Mucosa of rectum (tissue), 2 donors: ENCODE results near the gene SBF2.

ENCODE experiments used
- H3K27ac ChIP-seq, 2 donors: one replicate each; pipeline ENCODE4 v1.7.0; 2013; ENCODE audit warnings: inconsistent platforms in 2 of 2, low read depth in 2 of 2, low read length in 2 of 2
- H3K27me3 ChIP-seq, 2 donors: one replicate each; pipeline ENCODE4 v1.7.0; 2013; ENCODE audit warnings: low read length in 2 of 2; ENCODE audit not compliant: control insufficient read depth in 2 of 2, insufficient read depth in 2 of 2
- H3K36me3 ChIP-seq, 2 donors: one replicate each; pipeline ENCODE4 v1.7.0; 2013; ENCODE audit warnings: low read length in 2 of 2; ENCODE audit not compliant: control insufficient read depth in 2 of 2, insufficient read depth in 2 of 2
- H3K4me1 ChIP-seq, 2 donors: one replicate each; pipeline ENCODE4 v1.7.0; 2013; ENCODE audit warnings: low read length in 2 of 2, mild to moderate bottlenecking in 1 of 2; ENCODE audit not compliant: control insufficient read depth in 2 of 2, insufficient read depth in 2 of 2
- H3K4me3 ChIP-seq, 2 donors: one replicate each; pipeline ENCODE4 v1.7.0; 2013; ENCODE audit warnings: low read length in 2 of 2
- H3K9ac ChIP-seq, 2 donors: one replicate each; pipeline ENCODE4 v1.7.0; 2013; ENCODE audit warnings: low read length in 2 of 2, low read depth in 1 of 2, mild to moderate bottlenecking in 1 of 2
- H3K9me3 ChIP-seq, 2 donors: one replicate each; pipeline ENCODE4 v1.7.0; 2013; ENCODE audit warnings: low read length in 2 of 2; ENCODE audit not compliant: control insufficient read depth in 2 of 2
- donor health status: healthy.
- donor health status: Normal muscosa, but diverticular disease.

The SBF2 gene

DNA sequence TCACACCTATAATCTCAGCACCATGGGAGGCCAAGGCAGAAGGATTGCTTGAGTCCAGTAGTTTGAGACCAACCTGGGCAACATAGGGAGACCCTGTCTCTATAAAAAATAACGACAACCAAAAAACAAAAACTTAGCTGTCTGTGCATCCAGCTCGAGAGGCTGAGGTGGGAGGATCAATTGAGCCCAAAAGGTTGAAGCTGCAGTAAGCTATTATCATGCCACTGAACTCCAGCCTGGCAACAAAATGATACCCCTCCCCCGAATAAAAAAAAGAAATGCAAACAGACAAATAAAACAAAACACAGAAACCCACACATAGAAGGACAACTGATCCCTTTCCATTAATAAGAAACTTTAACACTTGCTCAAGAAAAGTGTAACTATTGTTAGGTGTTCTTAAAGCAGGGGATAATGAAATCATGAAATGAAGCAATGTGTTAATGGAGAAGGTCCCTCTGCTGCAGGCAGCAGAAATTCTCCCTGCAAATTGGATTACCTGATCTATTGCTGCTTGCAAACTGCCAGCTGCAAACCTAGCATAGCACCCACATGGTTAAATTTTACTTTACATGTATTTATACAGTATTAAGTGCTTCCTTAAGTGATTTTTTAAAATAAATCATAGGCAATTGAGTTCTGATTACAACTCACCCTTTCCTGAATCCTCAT is 226.3 kb downstream of the SBF2 start:
- H3K27ac ChIP-seq: no peak overlapping the region
- no peak overlapping the region for H3K9ac ChIP-seq
- H3K9me3 ChIP-seq: no peaks in the 10 kb centered on the region
- no peaks in the 10 kb centered on the region for H3K27me3 ChIP-seq
- H3K36me3 ChIP-seq: no peaks in the 10 kb centered on the region
- no peak overlapping the region for H3K4me3 ChIP-seq
- H3K4me1 ChIP-seq: no peaks in the 10 kb centered on the region

GRCh38 chr11:10066441-10066840 is 227.6 kb downstream of the SBF2 start:
- Histone ChIP-seq H3K9me3 (no peaks in the 10 kb centered on the region), H3K36me3 (no peaks in the 10 kb centered on the region), H3K27me3 (no peaks in the 10 kb centered on the region), H3K27ac (no peak overlapping the region), H3K4me3 (no peak overlapping the region), H3K4me1 (no peaks in the 10 kb centered on the region), H3K9ac (no peak overlapping the region)

DNA sequence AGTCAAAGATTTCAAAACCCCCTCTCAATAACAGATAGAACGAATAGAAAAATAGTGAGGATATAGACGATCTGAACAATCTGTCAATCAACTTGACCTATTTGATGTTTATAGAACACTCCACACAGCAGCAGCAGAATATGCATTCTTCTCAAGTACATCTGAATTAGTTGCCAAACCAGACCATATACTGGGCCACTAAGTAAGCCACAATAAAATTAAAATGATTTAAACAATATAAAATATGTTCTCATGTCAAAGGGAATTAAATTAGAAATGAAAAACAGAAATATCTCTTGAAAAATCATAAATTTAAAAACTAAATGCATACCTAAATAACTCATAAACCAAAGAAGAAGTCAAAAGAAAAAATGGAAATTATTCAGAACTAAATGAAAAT is 229.2 kb downstream of the SBF2 start:
- Histone ChIP-seq H3K4me1 (no peaks in the 10 kb centered on the region), H3K9me3 (no peaks in the 10 kb centered on the region), H3K27me3 (no peaks in the 10 kb centered on the region), H3K9ac (no peak overlapping the region), H3K36me3 (no peaks in the 10 kb centered on the region), H3K4me3 (no peak overlapping the region), H3K27ac (no peak overlapping the region)

- Histone ChIP-seq H3K9me3 (no peaks in the 10 kb centered on the region), H3K9ac (no peak overlapping the region), H3K36me3 (no peaks in the 10 kb centered on the region), H3K4me3 (no peak overlapping the region), H3K27me3 (no peaks in the 10 kb centered on the region), H3K4me1 (no peaks in the 10 kb centered on the region), H3K27ac (no peak overlapping the region)
These were observed 235.7 kb downstream of the SBF2 start for GRCh38 chr11:10058356-10058755.

DNA sequence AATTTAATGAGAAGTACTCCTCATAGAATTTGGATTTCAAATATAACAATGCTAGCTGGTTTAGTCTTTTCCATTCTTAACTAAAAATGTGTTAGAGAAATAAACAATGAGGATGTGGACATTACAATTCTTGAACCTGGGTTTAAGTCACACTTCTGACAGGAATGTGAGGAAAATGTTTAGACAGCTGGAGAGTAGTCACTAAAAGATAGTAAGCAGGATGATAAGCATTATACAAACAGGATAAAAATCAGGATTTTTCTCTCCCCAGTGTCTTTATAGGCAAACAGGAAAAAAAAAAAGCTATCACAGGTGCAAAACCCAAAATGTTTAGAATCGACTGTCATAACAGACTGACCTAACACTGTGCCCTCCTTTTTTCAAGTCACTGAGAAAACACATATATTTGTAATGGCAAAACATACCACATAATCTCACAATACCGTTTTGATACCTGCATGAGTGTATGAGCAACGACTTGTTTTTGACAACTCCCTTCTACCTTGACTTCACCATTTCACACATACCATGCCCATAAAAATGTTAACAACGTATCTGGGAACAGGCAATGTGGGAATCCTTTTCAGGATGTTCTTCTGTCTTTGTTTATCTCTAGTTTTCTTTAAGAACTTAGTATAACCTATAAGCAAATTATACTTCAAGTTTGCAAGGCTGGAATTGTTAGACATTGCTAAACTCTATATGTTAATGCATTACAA is 242.0 kb downstream of the SBF2 start:
- H3K4me3 ChIP-seq: no peak overlapping the region
- no peaks in the 10 kb centered on the region for H3K4me1 ChIP-seq
- H3K9ac ChIP-seq: no peak overlapping the region
- H3K27me3 ChIP-seq: no peaks in the 10 kb centered on the region
- no peaks in the 10 kb centered on the region for H3K36me3 ChIP-seq
- no peaks in the 10 kb centered on the region for H3K9me3 ChIP-seq
- no peak overlapping the region for H3K27ac ChIP-seq

DNA sequence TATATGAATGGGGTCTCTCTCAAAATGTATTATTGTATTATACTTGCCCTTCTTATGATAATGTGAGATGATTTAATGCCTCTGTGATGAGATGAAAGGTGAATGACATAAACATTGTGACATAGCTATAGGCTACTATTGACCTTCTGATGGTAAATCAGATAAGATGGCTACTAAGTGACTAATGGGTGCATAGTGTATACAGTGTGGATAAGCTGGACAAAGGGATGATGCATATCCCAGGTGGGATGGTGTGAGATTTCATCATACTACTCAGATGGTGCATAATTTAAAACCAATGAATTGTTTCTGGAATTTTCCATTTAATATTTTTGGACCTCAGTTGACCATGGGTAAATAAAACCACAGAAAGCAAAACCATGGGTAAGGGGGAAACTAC is 243.5 kb downstream of the SBF2 start:
- H3K4me3 ChIP-seq: no peak overlapping the region
- no peaks in the 10 kb centered on the region for H3K4me1 ChIP-seq
- no peaks in the 10 kb centered on the region for H3K27me3 ChIP-seq
- no peak overlapping the region for H3K27ac ChIP-seq
- H3K36me3 ChIP-seq: no peaks in the 10 kb centered on the region
- H3K9ac ChIP-seq: no peak overlapping the region
- no peaks in the 10 kb centered on the region for H3K9me3 ChIP-seq

- Histone ChIP-seq H3K27ac (no peak overlapping the region), H3K9me3 (peaks cover 1 to 2% of the 10 kb centered on the region in 2 donors), H3K27me3 (no peaks in the 10 kb centered on the region)
These were observed 244.3 kb downstream of the SBF2 start for GRCh38 chr11:10049756-10050155.

DNA sequence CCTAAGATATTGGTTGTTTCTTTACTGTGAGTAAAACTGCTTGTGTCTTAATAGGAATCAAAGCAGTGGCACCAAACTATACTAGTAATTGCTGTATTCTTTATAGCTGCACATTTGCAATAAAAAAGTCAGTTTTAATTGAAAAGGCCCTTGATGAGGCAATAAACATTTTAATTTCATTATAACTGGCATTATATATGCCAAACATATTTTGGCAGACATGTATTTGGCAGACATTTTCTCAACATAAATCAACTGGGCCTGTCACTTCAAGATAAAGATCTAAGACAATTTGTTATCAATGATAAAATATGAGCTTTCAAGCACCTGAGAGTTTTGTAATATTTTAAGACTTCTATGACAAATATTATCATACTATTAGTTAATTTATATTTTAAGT is 245.7 kb downstream of the SBF2 start:
- Histone ChIP-seq H3K36me3 (no peaks in the 10 kb centered on the region), H3K27me3 (no peaks in the 10 kb centered on the region), H3K4me3 (no peak overlapping the region), H3K9ac (no peak overlapping the region), H3K27ac (no peak overlapping the region), H3K9me3 (peaks cover 3 to 6% of the 10 kb centered on the region in 2 donors), H3K4me1 (no peaks in the 10 kb centered on the region)

More at GRCh38 chr11:10049756-10050155, 244.3 kb downstream of the SBF2 start:
- H3K9ac ChIP-seq: no peak overlapping the region
- H3K36me3 ChIP-seq: no peaks in the 10 kb centered on the region
- no peak overlapping the region for H3K4me3 ChIP-seq
- no peaks in the 10 kb centered on the region for H3K4me1 ChIP-seq

DNA sequence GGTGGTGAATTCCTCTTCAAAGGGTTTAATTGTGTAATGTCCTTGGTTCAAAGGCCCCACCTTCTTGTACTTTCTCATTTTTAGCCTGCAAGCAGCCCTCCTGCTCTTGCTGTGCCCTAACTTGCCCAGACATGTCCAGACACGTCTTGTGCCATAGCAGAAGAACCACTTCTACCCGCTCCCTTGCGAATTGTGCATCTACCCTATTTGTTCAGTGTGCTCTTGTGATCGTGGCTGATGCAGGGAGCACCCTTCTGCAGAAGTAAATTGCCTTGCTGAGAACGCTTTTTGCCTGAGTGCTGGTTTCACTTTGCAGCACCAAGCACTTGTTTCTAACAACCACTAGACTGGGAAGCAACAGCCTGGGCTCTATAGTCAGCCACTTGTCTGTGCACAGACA is 249.4 kb downstream of the SBF2 start:
- H3K27me3 ChIP-seq: no peaks in the 10 kb centered on the region
- H3K9me3 ChIP-seq: peaks cover 3 to 6% of the 10 kb centered on the region in 2 donors
- H3K4me1 ChIP-seq: no peaks in the 10 kb centered on the region
- H3K36me3 ChIP-seq: no peaks in the 10 kb centered on the region
- no peak overlapping the region for H3K9ac ChIP-seq
- no peak overlapping the region for H3K4me3 ChIP-seq
- no peak overlapping the region for H3K27ac ChIP-seq

DNA sequence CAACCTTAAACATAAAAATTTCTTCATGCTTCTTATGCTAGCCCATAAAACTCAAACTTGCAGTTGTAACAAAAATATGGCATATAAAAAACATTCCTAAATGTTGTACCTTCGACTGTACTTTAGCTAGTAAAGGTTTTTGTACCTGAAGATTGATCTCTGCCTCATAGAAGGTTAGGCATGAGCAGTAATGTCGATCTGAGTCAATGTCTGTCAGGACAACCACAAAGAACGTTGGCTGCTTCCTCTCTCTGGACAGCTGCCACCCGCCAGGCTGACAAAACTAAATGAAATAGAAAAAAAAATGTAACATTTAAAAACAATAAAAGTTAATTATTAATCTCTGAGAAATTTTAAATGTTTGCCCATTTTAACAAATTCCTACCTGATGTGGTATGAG is 251.3 kb downstream of the SBF2 start:
- Histone ChIP-seq H3K27ac (no peak overlapping the region), H3K9ac (no peak overlapping the region), H3K4me3 (no peak overlapping the region)

More for the DNA sequence above, 251.3 kb downstream of the SBF2 start:
- Histone ChIP-seq H3K9me3 (peaks cover 3 to 6% of the 10 kb centered on the region in 2 donors), H3K27me3 (no peaks in the 10 kb centered on the region), H3K4me1 (no peaks in the 10 kb centered on the region), H3K36me3 (no peaks in the 10 kb centered on the region)
